Common myeloid progenitor, CD34-positive (primary cell): ENCODE data around the gene SLCO4A1.

Experiments used
- CTCF ChIA-PET: fragments of 350-600 bp; sonication (Branson Sonifier 250); formaldehyde crosslinking; loops from one replicate; lab custom pipeline; 2021; ENCODE audit warnings: antibody characterized with exemption; lab: Charles Lee
- POLR2A ChIA-PET: fragments of 350-600 bp; sonication (Branson Sonifier 250); formaldehyde crosslinking; loops from one replicate; lab custom pipeline; 2021; ENCODE audit warnings: antibody characterized with exemption; lab: Charles Lee
- DNase-seq, 3 donors: peaks; one replicate each; pipeline versions ENCODE4 v3.0.0 to v3.0.0-alpha.2; 2013
- H3K27ac ChIP-seq, 2 experiments: 1 replicate in 1 of 2; 2 replicates in 1 of 2; pipeline ENCODE4 v1.7.0; 2013; ENCODE audit warnings: inconsistent platforms in 2 of 2, low read length in 2 of 2, mild to moderate bottlenecking in 2 of 2, low read depth in 1 of 2, moderate library complexity in 1 of 2; ENCODE audit not compliant: severe bottlenecking in 2 of 2, insufficient read depth in 1 of 2, poor library complexity in 1 of 2
- H3K27me3 ChIP-seq, 5 experiments: replicated peaks in 2 of 5; 1 replicate in 3 of 5; 2 replicates in 2 of 5; pipeline versions ENCODE4 v1.6.1 to v1.7.0; 2013; ENCODE audit warnings: low read length in 4 of 5, mild to moderate bottlenecking in 2 of 5, moderate library complexity in 2 of 5, inconsistent platforms in 1 of 5; ENCODE audit not compliant: insufficient read depth in 5 of 5, control insufficient read depth in 4 of 5
- H3K36me3 ChIP-seq, 4 experiments: 1 replicate in 2 of 4; 2 replicates in 2 of 4; pipeline versions ENCODE4 v1.6.1 to v1.7.0; 2013; ENCODE audit warnings: low read length in 3 of 4, control low read depth in 1 of 4, mild to moderate bottlenecking in 1 of 4; ENCODE audit not compliant: control insufficient read depth in 4 of 4, insufficient read depth in 4 of 4
- H3K4me1 ChIP-seq, 4 experiments: 1 replicate in 3 of 4; 2 replicates in 1 of 4; pipeline versions ENCODE4 v1.6.1 to v1.7.1; 2013; ENCODE audit warnings: low read length in 3 of 4, mild to moderate bottlenecking in 3 of 4, control low read depth in 1 of 4, inconsistent platforms in 1 of 4, moderate library complexity in 1 of 4; ENCODE audit not compliant: control insufficient read depth in 4 of 4, insufficient read depth in 4 of 4; ENCODE audit errors: control extremely low read depth in 1 of 4
- H3K4me3 ChIP-seq, 7 experiments: 1 replicate in 4 of 7; 2 replicates in 3 of 7; pipeline versions ENCODE4 v1.5.1 to v1.7.0; 2013; ENCODE audit warnings: mild to moderate bottlenecking in 7 of 7, low read length in 6 of 7, moderate library complexity in 6 of 7, inconsistent platforms in 2 of 7, low read depth in 2 of 7, control low read depth in 1 of 7; ENCODE audit not compliant: insufficient read depth in 4 of 7, control insufficient read depth in 1 of 7; ENCODE audit errors: extremely low read depth in 1 of 7
- H3K9me3 ChIP-seq, 5 experiments: 1 replicate in 4 of 5; 2 replicates in 1 of 5; pipeline versions ENCODE4 v1.6.1 to v1.7.1; 2013; ENCODE audit warnings: low read length in 4 of 5, mild to moderate bottlenecking in 2 of 5, inconsistent platforms in 1 of 5, low read depth in 1 of 5, moderate library complexity in 1 of 5; ENCODE audit not compliant: control insufficient read depth in 4 of 5, insufficient read depth in 2 of 5; ENCODE audit errors: control extremely low read depth in 1 of 5
- WGBS: methylation state at CpG from one replicate; pipeline ENCODE4 v1.1.5; 2013; ENCODE audit not compliant: insufficient coverage; 5-methylcytosine and 5-hydroxymethylcytosine counted together

SLCO4A1 gene

DNA sequence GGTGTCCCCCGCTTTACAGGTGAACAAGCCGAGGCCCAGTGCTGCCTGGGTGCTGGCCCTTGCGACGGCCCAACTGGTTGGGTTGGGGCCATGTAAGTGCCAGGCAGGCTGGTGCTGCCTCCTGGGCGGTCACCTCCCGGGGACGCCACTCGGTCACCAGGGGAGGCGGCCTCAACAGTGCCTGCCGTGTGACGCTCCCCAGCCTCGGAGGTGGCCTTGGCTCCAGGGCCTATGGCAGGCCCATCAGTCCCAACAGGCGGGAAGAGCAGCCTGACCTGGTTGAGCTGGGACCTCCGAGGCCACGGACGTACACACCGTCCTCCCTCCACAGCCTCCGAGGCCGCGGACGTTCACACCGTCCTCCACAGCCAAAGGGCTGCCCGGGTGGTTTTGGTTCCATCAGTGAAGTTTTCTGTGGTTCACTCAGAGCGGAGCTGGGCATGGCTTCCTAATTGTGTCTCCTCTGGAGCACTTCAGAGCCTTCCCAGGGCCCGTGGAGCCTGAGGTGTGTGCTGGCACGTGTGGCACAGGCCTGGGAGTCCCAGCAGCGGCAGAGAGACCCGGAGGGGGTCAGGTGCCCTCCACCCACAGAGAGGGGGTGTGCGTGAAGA, 19.3 kb upstream of the SLCO4A1 start:
- Histone ChIP-seq H3K9me3 (no peaks in the 10 kb centered on the region), H3K27me3 (no peaks in the 10 kb centered on the region), H3K4me1 (peaks cover 0 to 77% (median 74%) of the 10 kb centered on the region in 4 experiments), H3K4me3 (peak overlapping the region in 4 of 7 experiments; percentile 26 to 57 (median 48)), H3K27ac (peak overlapping the region; percentile 74 to 86), H3K36me3 (no peaks in the 10 kb centered on the region)
- CTCF ChIA-PET, result interaction anchor here (1.0 to 4.8 kb wide), 5 partner anchors 15 to 166 kb away, joined by 3 to 36 read pairs (median 17); partner anchors contain the start of gene SLCO4A1
- POLR2A ChIA-PET, result interaction anchor here (1.1 to 2.7 kb wide), 4 partner anchors 17 to 28 kb away, joined by 3 to 19 read pairs (median 4); partner anchors contain the start of gene SLCO4A1
- WGBS, result 81% methylated on average over 26 of the region's 29 CpGs
- DNase-seq, result no peak

DNA sequence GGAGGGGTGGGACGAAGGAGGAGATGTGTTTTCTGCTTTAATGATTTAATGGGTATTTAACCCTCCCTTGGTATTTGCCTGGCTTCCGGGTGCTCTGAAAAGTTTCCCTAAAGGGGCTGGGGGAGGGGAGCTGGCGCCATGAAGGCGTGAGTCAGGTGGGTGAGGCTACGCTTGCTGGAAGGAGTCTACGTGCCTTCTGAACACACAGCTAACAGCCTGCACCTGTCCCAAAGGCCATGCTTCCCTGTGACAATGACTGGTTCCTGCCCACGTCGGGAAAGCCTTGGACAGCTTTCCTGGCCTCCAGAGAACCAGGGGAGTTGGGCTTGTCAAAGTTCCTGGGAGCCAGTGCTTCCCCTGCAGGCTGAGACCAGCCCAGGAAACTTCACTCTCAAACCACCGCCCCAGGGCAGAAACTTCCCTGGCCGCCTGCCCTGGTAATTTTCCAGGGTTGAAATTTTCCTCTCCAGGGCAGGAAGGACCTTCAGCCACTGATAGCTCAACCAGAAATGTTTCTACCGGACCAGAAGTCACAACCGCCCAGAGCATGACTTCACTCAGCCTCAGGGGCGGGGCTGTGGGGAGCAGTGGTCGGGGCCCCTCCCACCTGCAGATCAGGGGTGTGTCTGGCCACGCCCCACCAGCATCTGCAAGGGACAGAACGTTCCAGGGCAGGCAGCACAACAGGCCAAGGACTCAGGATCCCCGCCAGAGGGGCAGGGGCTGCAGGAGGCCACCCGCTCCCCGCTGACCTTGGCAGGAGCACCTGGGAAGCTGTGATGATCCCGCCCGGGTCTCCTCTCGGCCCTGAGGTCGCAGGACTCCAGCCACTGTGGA, 18.6 kb upstream of the SLCO4A1 start:
- 5% methylated on average over 16 of the region's 23 CpGs for WGBS
- peak; percentile 83 to 90 (median 87) for DNase-seq
- Histone ChIP-seq H3K9me3 (no peaks in the 10 kb centered on the region), H3K4me1 (peaks cover 0 to 77% (median 71%) of the 10 kb centered on the region in 4 experiments), H3K27ac (peak overlapping the region; percentile 74 to 86), H3K27me3 (no peaks in the 10 kb centered on the region), H3K36me3 (no peaks in the 10 kb centered on the region), H3K4me3 (peak overlapping the region in 4 of 7 experiments; percentile 48 to 57 (median 49))
- ChIA-PET CTCF (interaction anchor here (1.0 to 4.8 kb wide), 5 partner anchors 14 to 166 kb away, joined by 3 to 36 read pairs (median 17); partner anchors contain the start of gene SLCO4A1), POLR2A (interaction anchor here (0.5 to 2.7 kb wide), 7 partner anchors 18 to 124 kb away, joined by 3 to 19 read pairs (median 3); partner anchors contain the start of gene SLCO4A1)

DNA sequence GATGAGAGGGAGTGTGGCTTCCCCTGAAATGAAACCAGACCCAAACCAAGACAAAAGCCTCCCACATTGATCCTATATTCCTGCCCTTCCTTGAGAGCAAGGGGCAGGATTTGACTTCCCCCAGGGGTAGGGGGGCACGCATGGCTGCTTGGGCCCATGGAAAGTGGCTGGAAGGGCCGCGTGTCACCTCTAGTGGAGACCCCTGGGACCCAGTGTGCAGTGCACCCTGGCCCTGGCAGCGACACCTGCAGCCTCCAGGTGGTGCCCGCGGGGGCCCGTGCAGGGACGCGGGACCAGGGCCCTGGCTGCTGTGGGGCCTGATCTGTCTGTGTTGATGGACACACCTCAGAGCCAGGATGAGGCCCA, 18.0 kb upstream of the SLCO4A1 start:
- H3K36me3 ChIP-seq, result no peaks in the 10 kb centered on the region
- peak in 1 of 3 donors; percentile 42 for DNase-seq
- 54% methylated on average over 9 of the region's 9 CpGs for WGBS
- peaks cover 0 to 71% (median 66%) of the 10 kb centered on the region in 4 experiments for H3K4me1 ChIP-seq
- CTCF ChIA-PET, result interaction anchor here (1.0 to 4.8 kb wide), 6 partner anchors 7 to 165 kb away, joined by 3 to 36 read pairs (median 14); partner anchors contain the start of gene SLCO4A1
- peak overlapping the region in 3 of 7 experiments; percentile 7 to 49 (median 48) for H3K4me3 ChIP-seq
- H3K27ac ChIP-seq, result peak overlapping the region in 1 of 2 experiments; percentile 86
- no peaks in the 10 kb centered on the region for H3K9me3 ChIP-seq
- POLR2A ChIA-PET, result interaction anchor here (1.0 to 2.7 kb wide), 6 partner anchors 17 to 124 kb away, joined by 3 to 19 read pairs (median 4); partner anchors contain the start of gene SLCO4A1
- H3K27me3 ChIP-seq, result no peaks in the 10 kb centered on the region

DNA sequence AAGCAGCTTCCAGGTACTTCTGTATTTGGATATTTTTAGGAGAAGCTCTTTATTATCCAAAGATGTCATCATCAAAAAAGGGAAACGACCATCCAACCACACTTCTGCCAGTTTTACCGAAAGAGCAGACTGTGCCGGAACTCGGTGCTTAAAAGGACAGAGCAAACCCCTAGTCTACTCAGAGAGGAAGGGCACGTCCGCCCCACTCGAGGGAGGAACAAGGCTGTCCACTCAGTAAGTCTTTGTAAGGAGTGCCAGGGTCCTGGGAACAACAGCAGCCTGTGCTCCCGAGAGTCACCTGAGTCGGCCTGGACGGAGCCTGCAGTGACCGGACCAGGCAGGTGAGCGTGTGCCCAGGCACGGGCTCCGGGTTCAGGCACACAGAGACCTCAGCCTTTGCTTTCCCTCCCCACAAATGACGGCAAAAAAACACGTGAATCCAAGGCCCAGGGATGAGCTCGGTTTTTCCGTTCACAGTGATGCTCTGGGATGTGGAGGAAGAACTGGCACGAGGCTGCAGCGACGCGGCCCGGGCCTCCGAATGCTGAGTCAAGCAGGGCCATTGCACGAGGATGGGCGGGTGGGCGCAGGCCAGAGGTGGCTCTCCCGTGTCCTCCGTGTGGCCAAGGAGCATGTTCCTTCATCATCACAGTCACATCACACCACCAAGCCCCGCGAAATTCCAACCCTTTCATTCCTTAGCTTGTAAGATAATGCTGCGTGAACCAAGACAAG, 17.4 kb upstream of the SLCO4A1 start:
- Histone ChIP-seq H3K36me3 (no peaks in the 10 kb centered on the region), H3K27ac (peak overlapping the region in 1 of 2 experiments; percentile 51), H3K27me3 (no peaks in the 10 kb centered on the region), H3K4me1 (peaks cover 0 to 70% (median 61%) of the 10 kb centered on the region in 4 experiments), H3K9me3 (no peaks in the 10 kb centered on the region), H3K4me3 (peak overlapping the region in 1 of 7 experiments; percentile 7)
- POLR2A ChIA-PET, result interaction anchor here (0.6 to 2.7 kb wide), 6 partner anchors 17 to 125 kb away, joined by 3 to 19 read pairs (median 4); partner anchors contain the start of gene SLCO4A1
- CTCF ChIA-PET, result interaction anchor here (2.1 to 4.8 kb wide), 5 partner anchors 8 to 26 kb away, joined by 10 to 36 read pairs (median 17); partner anchors contain the start of gene SLCO4A1
- peak; percentile 40 to 86 (median 85) for DNase-seq
- WGBS, result 74% methylated on average over 28 of the region's 32 CpGs

DNA sequence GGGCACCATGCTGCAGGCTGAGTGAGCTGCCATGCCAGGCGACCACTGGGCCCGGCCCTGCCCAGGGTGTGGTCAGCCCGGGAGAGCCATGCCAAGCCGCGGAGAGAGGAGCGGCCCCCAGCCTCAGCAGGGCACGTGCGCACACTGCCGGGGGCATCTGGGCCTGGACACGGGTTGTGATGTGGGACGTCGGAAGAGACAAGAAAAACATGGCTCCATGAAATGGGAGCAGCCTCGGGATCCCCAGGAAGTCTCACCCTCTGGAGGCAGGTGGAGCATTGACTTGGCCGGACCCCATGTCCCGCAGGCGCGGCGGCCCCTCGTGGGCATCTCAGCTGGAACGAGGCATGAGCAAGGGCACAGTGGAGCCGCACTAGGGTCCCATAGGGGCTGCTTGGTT, 16.8 kb upstream of the SLCO4A1 start:
- Histone ChIP-seq H3K4me3 (no peak overlapping the region), H3K9me3 (no peaks in the 10 kb centered on the region), H3K4me1 (peaks cover 0 to 68% (median 57%) of the 10 kb centered on the region in 4 experiments), H3K27ac (no peak overlapping the region), H3K27me3 (no peaks in the 10 kb centered on the region), H3K36me3 (no peaks in the 10 kb centered on the region)
- POLR2A ChIA-PET, result interaction anchor here (0.6 kb wide), 1 partner anchor 28 kb away, joined by 4 read pairs; no protein-coding TSS in a partner anchor
- DNase-seq, result no peak
- WGBS, result 96% methylated on average over 15 of the region's 21 CpGs
- CTCF ChIA-PET, result interaction anchor here (2.6 to 4.8 kb wide), 4 partner anchors 8 to 26 kb away, joined by 11 to 36 read pairs (median 22); partner anchors contain the start of gene SLCO4A1

DNA sequence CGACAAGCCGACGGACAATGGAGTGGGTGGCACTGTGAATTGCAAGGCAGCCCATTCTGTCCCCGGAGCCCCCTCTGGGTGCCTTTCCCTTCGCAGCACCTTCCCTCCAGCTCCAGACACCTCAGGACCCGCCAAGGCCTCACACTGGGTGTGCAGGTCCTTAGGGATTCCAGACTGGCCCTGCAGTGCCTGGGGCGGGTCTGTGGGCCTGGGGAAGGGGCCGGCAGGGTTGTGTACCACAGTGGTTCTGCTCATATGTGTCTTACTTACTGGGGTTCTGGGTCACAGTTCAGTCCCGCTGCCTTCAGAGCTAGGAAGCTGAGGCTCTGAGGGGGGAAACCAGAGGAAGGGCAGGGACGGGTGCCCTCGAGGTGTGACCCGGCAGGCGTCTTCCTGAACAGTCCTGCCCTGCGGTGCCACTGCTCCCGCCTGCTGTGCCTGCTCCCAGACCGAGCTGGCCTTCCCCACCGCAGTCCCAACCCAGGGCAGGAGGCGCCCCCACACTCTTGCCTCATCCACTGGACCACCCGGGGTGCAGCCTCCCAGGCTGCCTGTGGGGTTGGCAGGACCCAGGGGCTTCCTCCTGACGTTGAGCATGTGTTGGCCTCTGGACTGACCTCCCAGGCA, 16.3 kb upstream of the SLCO4A1 start:
- no peak overlapping the region for H3K27ac ChIP-seq
- H3K4me1 ChIP-seq, result peaks cover 0 to 65% (median 55%) of the 10 kb centered on the region in 4 experiments
- 52% methylated on average over 19 of the region's 20 CpGs for WGBS
- DNase-seq, result no peak
- no peaks in the 10 kb centered on the region for H3K36me3 ChIP-seq
- POLR2A ChIA-PET, result no interaction called here
- no peak overlapping the region for H3K4me3 ChIP-seq
- CTCF ChIA-PET, result interaction anchor here (0.7 to 4.8 kb wide), 6 partner anchors 9 to 183 kb away, joined by 3 to 36 read pairs (median 14); partner anchors contain the start of gene SLCO4A1
- no peaks in the 10 kb centered on the region for H3K27me3 ChIP-seq
- H3K9me3 ChIP-seq, result no peaks in the 10 kb centered on the region
